ENCODE measurements around the gene LIPI.
"Not testable (repeated sequence)": the region's sequence is repeated elsewhere in the genome, so short reads cannot be mapped to it uniquely, and the experiment has no call there.

DNA sequence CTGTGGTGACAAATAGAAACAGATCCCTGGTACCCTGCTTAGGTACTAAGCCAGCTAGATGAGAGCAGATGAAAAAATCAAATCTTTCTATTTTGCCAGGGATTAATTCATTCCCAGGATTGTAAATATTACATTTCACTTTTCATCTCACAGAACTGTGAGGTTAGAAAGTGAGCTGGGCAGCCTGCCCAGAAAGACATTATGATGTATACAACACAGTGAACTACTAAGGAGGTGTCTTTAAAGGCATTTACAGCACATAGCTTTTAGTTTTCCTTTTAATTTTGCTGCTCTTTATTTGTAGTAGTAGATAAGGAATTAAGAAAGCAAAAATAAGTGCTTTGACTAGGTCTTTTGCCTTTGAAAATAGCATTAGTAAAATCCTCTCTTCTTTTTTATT lies 120.6 kb downstream of the LIPI start:
- TF ChIP-seq, protein P1, sequence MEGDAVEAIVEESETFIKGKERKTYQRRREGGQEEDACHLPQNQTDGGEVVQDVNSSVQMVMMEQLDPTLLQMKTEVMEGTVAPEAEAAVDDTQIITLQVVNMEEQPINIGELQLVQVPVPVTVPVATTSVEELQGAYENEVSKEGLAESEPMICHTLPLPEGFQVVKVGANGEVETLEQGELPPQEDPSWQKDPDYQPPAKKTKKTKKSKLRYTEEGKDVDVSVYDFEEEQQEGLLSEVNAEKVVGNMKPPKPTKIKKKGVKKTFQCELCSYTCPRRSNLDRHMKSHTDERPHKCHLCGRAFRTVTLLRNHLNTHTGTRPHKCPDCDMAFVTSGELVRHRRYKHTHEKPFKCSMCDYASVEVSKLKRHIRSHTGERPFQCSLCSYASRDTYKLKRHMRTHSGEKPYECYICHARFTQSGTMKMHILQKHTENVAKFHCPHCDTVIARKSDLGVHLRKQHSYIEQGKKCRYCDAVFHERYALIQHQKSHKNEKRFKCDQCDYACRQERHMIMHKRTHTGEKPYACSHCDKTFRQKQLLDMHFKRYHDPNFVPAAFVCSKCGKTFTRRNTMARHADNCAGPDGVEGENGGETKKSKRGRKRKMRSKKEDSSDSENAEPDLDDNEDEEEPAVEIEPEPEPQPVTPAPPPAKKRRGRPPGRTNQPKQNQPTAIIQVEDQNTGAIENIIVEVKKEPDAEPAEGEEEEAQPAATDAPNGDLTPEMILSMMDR (IDR thresholded peaks at IDR 0.05): not testable (repeated sequence)
- TF ChIP-seq POLR2A (IDR thresholded peaks at IDR 0.05): not testable (repeated sequence)
